GM13977 (cell line): ENCODE data around the gene GVQW3.

Experiments used
- DNase-seq: peaks from one replicate; pipeline ENCODE4 v3.0.0; 2012; ENCODE audit warnings: low spot score
- CTCF ChIP-seq: IDR thresholded peaks from 2 replicates; pipeline ENCODE4 v1.5.1; 2012; ENCODE audit warnings: mild to moderate bottlenecking, control low read depth; ENCODE audit not compliant: insufficient read depth; ENCODE audit errors: extremely low read depth, missing control alignments
- in situ Hi-C: fragments of 300-500 bp; cut with MboI; formaldehyde crosslinking; loops from one replicate; pipeline ENCODE4 v1.12.0; 2022; ENCODE audit warnings: low sequenced_read_pairs, low pct_unique_long_range_greater_than_20kb, mixed read lengths, inconsistent platforms; ENCODE audit not compliant: unreplicated experiment

Gene GVQW3

DNA sequence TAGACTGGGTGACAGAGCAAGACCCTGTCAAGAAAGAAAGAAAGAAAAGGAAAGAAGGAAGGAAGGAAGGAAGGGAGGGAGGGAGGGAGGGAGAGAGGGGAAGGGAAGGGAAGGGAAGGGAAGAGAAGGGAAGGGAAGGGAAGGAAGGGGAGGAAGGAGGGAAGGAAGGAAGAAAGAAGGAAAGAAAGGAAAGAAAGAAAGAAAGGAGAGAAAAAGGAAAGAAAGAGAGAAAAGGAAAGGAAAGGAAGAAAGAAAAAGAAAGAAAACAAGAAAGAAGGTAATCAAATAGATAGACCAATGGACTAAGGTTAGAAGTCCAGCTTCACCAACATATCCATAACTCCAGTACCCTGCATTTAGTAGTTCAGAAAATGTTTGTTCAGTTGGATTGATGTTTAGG is 45.5 kb downstream of the GVQW3 start:
- in situ Hi-C loops: no loop called here
- no peak for TF ChIP-seq CTCF
- no peak for DNase-seq

- in situ Hi-C loops: no loop called here
- no peak for TF ChIP-seq CTCF
- no peak for DNase-seq
Measured at GRCh38 chr11:76436020-76436419, 54.9 kb downstream of the GVQW3 start.

DNA sequence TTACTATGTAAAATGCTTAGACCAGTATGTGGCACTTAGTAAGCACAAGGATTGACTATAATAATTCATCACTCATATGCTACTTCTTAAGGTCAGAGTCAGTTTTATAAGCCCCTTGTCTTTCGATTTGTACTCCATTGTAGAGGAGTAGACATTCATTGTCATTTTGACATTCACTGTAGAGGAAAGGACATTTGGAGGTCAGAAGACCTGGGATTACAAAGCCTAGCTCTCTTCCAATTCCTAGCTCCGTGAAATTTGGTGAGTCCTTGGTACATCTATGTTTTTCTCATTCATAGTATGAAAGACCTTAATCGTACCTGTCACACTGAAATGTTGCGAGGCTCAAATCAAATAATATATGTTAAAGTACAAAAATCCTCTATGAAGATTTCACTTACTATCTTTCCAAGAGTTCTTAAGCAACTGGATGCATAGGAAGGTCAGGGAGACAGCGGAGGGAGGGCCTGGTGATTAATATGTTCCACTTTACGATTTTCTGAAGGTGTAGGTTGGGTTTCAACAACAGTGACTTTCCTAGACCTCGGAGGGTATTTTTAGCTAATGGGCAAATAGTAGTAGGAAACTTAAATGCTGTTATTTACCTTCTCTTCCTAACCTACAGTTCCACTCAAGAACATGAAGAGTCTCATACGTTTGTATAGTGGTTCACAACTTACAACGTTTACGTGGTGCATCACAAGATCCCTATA is 62.3 kb downstream of the GVQW3 start:
- no peak for TF ChIP-seq CTCF
- DNase-seq: no peak
- in situ Hi-C loops: no loop called here

DNA sequence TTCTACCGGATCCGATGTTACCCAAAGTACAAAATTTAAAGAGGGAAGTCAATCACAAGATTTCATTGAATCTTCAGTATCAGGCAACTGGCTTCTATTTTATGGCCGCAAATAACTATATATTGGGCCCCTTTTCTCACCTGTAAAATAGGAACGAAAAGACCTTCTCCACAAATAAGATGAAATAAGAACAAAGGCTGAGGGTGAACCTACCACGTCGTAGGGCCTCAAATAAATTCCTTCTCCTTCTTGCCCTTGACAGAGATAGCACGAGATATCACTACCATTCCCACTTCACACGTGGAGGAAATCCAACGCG is 62.9 kb downstream of the GVQW3 start:
- no peak for TF ChIP-seq CTCF
- in situ Hi-C loops: no loop called here
- DNase-seq: no peak

DNA sequence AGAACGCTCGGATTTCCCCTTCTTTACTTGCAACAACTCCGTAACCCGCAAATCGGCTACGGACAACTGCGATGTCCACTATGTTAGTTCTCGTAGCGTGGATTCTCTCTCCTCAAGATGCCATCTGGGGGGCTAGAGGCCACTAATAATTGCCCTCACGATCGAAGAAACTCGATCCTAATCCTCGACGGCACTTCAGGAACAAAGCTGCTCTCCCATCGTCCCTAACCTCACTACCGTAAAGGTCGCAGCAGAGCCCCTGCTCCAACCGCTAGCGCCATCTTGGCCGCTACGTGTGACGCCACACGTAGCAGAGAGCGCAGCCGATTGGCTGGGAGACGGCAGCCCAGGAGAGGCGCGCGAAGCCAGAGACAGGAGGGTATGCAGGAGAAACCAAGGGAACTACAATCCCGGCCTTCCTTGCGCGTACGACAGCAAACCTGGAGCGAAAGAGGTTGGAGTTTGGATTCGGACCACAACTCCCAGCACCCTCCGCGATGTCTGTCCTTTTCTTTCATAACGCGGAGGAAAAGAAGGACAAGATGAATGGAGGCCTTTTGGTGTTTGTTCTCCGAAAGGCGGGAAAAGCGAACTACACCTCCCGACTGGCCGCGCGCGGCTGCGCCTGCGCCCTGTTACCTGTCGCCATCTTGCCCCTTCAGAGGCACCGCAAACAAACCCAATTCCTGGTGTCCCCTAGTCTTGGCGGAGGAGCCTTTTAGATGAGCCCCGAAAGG is 63.4 kb downstream of the GVQW3 start, which contains the start of gene EMSY:
EMSY (plus strand) TSS at position 635 of the 737 bp plus-strand sequence. CDS start 1,921 bp downstream, outside the sequence.
- DNase-seq: peak; percentile 90
- in situ Hi-C loops: no loop called here
- TF ChIP-seq CTCF: no peak

DNA sequence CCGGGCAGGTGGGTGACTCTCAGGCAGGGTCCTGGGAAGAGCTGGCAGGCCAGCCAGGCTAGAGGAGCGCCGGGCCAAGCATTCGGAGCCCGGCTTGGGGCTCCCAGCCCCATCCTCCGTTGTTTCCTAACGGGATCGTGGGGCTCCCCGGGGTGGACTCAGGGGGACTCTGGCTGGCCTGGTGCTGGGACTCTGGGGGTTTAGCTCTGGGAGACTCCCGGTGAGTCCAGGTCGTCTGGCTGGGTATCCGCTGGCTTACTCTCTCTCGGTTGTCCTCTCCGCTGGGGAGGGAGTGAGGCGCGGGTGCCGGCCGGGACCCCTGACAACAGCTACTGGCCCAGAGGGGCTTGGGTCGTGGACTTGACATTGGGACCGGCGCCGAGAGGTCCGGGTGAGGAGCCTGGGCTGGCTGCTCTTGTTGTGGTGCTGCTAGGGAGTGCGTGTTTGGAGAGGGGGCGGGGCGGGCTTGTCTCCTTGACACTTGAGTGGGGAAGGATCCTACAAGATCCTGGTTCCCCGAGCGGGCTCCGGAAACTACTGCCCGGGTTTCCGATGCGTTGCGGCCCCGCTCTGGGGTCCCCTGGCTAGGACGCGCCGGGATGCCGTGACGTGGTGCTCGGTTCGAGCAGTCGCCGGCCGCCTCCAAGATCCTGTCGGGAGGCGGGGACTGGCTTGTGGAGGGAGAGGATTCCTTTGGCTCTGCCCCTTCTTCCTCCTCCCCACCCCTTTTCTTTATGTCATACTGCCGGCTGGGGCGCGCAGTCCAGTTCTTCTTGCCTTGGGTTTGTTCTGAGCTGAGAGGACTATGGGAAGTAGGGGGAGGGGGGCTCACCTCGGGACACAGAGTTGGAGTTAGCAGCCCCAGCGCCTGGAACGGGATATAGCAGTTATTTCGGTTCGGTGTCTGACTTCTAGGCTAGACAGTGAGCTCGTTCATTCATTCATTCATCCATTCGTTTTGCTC is 64.3 kb downstream of the GVQW3 start:
- TF ChIP-seq CTCF: no peak
- peak; percentile 46 for DNase-seq
- in situ Hi-C loops: no loop called here
